SK-N-MC (cell line): ENCODE results near the gene ADAT1.

Source experiments
- EZH2 ChIP-seq: fragments of 200-600 bp; sonication (generic); IDR thresholded peaks from one replicate; pipeline ENCODE4 v1.6.1; 2017; ENCODE audit warnings: antibody characterized with exemption
- POLR2AphosphoS5 ChIP-seq: IDR thresholded peaks from 2 replicates; pipeline ENCODE4 v1.6.1; 2012; ENCODE audit warnings: mild to moderate bottlenecking, low read depth, low read length, borderline replicate concordance

DNA sequence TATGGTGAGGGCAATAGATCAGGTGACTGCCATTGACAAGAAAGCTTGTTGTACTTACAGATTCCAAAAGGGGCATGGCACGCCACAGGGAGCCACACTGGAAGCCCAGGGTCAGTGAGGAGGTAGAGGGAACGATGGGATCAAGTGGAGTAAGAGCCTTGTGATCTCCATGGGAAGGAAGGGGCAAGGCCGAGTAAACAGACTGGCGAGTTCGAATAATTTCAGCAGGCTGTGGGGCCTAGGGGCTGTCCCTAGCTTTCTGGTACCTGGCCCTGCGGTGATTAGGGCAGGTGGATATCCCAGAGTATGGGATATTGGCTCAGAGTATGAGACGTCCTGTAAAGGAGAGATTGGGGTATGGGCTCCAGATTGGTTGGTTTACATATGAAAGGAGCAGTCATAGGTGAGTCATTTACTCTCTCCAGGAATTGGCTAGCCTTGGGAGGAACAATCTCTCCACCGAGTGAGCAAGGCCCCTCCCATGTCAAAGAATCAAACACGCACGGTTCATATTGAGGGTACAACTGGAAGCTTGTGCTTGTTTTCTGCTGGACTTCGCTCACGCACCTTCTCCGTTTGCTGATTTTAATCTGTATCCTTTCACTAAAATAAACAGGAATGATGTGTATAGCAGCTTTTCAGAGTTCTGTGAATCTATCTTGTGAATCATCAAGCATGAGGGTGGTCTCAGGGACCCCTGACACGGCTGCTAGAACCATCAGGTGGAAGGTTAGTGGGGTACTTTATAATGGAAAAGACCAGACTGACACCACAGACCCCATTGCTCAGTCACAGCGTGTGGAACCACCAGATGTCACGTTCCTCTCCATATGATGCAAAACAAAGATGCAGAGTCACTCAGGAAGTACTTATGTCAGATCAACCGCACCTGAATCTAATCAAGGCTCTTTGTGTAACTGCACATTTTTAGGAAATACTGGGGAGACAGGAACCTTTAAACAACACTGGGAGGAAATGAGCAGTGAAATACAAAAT lies 29.0 kb downstream of the ADAT1 start:
- TF ChIP-seq POLR2AphosphoS5 (no peak), EZH2 (no peak)
